Measurements from ENCODE around the gene FTCD.

The FTCD gene

DNA sequence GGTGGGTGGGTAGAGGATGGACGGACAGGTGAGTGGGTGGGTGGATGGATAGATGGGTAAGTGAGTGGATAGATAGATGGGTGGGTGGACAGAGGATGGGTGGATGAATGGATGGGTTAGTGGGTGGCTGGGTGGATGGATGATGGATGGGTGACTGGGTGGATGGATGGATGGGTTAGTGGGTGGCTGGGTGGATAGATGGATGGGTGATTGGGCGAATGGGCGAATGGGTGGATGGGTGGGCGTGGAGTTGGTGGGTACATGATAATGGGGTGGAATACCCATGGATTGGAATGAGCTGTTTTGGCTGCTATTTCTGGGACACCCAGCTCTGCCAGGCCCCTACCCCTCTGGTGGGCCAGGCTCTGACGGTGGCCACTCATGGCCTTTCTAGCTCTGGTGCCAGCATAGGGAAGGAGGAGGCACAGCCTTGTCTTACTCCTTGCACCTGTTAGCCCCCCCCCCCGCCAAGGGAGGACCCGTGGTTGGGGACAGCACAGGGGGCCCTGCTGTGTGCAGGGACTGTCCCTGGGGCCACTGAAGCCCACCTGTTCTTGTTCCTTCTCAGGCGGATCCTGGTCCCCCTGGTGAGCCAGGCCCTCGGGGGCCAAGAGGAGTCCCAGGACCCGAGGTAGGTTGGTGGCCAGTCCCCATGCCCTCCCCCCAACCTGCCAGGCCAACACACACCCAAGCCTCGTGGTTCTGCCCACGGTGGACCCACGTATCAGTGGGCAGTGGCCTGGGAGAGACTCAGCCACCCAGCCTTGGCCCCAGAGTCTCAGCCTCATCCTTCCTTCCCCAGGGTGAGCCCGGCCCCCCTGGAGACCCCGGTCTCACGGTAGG, 31.1 kb downstream of the FTCD start:
- DNase-seq (ENCODE audit: low spot score): no peak

DNA sequence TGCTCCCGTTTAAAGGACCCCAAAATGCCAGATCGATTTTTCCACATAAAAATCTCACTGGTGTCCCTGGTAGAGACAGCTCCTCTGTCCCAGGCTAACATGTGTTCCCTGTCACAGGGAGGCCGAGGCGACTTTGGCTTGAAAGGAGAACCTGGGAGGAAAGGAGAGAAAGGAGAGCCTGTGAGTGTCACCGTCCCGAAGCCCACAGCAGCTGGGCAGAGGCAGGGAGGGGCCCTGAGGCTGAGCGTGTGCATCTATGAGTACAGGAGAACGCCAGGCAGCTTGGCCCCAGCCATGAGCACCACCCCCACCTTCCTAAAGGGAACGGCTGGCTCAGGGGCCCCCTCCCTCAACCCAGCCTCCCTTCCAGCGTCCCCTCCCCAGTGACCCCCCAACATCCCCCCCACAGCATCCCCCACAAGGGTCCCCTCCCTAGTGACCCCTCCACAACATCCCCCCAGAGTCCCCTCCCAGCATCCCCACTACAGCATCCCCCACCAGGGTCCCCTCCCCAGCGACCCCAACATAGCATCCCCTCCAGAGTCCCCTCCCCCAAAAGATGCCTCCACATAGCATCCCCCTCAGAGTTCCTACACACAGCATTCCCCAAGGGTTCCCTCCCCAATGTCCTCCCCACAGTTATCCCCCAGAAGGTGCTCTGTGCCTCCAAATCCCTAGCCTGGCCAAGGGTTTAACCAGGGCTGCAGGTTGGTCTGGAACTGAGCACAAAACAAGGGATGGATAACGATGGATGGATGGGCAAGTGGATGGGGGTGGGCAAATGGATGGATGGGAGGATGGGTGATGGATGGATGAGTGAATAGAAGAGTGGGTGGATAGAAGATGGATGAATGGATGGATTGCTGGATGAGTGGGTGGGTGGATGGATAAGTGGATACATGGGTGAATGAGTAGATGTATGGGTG, 32.4 kb downstream of the FTCD start:
- DNase-seq (ENCODE audit: low spot score): no peak

DNA sequence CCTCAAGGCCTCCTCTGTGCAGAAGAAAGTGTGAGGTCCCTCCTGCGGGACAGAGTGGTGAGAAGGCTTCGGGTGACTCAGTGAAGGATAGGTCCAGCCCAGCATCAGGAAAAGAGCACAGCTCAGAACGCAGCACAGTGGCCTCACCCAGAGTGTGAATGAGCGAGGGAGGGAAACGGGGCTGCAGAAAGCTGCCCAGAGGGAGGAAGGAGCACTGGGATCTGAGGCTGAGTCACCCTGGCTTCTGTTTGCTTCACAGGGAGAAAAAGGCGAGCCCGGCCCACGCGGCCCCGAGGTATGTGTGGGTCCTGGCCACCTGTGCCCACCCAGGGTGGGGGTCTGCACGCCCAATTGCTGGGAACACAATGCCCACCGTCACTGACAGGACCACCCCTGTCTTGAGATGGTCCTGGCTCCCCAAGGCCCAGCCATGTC, 33.1 kb downstream of the FTCD start:
- DNase-seq (ENCODE audit: low spot score): peak; percentile 92

DNA sequence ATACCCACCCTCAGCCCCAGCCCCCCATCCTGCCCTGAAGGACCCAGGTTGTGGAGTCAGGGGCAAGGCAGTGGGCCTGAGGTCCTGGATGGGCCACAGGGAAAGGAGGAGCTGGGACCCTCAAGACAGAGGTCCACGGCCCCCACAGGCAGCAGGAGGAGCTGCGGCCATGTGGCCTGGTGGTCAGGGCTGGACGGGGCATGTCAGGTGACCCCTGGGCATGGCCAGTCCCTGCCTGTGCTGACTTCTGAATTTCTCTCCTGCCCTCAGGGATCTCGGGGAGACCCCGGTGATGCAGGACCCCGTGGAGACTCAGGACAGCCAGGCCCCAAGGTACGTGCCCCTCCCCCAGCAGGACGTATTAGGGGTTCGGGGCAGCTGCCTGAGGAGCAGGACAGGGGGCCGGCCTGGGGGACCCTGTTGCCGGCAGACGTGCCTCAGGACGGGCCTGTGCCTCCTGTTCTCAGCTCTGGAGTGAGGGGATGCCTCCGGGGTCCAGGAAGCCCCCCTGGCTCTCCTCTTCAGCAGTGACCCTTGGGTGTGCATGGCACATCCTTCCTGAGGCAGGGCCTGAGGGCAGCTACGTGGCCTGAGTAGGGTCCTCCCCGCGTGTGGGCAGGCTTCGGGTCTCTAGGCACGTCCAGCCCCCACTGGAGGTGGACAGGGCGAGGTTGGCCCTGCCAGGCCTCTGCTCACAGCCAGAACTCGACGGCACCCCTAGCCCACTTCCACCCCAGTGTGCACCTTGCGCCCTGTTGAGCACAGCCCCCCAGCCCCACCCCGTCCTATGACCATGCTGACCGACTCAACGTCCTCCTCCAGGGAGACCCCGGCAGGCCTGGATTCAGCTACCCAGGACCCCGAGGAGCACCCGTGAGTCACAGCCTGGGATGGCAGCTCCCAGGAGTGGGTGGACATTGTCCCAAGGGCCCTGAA, 33.8 kb downstream of the FTCD start:
- no peak for DNase-seq (ENCODE audit: low spot score)

DNA sequence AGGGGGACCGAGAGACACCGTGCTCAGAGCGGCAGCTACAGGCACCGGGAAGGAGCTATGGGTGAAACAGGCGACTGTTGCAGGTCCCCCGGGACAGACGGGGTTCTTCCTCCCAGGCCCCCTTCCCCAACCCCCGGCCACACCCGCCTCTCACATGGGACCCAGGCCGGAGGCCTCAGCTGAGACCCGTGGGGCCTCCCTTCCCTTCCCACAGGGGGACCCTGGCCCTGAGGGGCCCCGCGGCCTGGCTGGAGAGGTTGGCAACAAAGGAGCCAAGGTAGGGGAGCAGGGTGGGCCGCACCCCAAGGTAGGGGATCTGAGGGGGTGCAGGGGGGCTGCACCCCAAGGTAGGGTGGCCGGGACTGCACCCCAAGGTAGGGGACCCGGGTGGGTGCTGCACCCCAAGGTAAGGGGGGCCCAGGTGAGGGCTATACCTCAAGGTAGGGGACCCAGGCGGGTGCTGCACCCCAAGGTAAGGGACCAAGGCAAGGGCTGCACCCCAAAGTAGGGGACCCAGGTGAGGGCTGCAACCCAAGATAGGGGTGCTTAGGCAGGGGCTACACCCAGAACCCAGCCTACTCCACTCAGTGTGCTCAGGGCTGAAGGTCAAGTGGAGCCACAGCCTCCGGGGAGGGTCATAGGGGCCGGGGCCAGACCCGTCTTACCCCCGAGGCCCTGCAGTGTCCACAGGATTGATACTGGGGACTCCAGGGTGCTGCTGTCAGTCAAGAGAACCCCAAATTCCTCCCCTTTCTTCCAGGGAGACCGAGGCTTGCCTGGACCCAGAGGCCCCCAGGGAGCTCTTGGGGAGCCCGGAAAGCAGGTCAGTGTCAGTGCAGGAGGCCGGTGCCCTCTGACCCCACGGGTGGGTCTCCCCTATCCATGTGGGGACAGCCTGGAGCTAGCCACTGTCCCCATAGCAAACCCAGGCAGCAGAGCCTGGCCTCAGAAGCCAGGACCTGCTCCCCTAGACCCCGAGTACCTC, 34.8 kb downstream of the FTCD start:
- DNase-seq (ENCODE audit: low spot score): no peak

DNA sequence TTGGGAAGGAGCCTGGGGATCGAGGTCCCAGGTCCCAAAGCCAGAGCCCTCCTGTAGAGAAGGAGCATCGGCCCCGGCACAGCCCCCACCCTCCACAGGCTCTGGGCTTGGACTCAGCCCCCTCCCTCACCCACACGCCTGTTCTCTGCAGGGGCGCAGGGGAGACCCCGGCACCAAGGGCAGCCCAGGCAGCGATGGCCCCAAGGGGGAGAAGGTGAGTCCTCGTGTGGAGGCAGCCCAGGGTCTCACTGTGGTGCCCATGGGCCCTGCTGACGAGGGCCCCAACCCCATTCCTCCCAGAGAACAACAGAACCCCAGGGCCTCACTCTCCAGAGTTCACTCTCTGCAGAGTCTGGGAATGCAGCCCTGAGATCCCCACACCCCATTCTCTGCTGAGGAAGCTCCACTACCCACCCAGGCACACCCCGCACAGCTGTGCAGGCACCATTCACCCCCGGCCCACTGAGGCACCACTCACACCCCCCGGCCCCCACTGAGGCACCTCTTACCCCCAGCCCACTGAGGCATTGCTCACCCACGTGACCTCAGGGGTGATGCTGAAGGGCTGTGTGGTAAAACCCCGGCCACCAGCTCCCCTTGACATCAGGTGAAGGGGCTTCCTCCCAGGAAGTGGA, 35.6 kb downstream of the FTCD start:
- no peak for DNase-seq (ENCODE audit: low spot score)

DNA sequence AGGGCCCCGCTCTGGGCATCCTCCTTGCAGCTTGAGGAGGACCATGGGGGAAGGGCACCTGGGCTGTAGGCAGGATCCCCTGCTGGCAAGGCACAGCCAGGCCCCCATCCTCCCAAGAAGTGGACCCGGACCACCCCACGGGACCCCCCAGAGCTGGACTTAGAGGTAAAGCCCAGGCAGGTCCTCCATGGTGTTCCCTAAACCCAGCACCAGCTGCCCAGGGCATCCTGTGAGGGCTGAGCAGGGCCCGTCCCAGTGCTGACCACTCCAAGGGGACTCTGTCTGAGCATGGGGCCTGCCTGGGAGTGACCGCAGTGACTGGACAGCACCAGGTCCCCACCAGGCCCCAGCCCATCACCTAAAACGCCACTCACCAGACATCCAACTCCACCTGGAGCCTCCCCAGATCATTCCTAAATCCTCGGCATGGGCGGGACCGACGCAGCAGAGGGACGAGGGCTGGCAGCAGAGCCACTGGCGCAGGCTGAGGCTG, 36.2 kb downstream of the FTCD start:
- DNase-seq (ENCODE audit: low spot score): no peak

DNA sequence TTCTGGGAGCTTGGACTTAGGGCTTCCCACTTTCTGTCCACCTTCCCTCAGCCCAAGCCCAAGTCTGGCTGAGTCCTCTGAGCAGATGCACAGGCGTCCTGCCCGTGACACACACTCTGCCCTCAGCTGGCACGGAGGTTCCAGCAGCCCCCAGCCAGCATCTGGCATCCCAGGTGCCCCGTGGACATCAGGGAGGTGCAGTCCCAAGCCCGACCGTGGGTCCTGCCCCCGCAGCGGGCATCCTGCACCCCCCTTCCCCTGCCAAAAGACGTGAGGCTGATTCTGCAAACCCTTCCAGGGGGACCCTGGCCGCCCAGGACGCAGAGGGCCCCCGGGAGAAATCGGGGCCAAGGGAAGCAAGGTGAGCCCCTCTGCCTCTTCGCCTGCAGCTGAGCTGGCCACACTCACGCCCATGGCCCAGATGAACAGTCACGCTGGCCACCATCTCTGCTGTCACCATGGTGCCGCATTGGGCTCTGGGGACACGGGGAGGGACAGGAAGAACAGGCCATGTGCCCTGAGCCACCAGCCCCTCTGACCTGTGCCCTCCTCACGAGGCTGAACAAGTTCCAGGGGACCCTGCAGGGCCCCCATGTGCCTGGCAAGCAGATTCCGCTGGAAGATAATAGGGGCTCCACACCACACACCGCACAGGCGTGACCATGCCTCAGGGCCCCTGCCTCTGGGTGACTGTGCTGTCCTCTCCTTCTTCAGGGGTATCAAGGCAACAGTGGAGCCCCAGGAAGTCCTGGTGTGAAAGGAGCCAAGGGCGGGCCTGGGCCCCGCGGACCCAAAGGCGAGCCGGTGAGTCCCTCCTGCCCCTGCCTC, 36.8 kb downstream of the FTCD start:
- no peak for DNase-seq (ENCODE audit: low spot score)

DNA sequence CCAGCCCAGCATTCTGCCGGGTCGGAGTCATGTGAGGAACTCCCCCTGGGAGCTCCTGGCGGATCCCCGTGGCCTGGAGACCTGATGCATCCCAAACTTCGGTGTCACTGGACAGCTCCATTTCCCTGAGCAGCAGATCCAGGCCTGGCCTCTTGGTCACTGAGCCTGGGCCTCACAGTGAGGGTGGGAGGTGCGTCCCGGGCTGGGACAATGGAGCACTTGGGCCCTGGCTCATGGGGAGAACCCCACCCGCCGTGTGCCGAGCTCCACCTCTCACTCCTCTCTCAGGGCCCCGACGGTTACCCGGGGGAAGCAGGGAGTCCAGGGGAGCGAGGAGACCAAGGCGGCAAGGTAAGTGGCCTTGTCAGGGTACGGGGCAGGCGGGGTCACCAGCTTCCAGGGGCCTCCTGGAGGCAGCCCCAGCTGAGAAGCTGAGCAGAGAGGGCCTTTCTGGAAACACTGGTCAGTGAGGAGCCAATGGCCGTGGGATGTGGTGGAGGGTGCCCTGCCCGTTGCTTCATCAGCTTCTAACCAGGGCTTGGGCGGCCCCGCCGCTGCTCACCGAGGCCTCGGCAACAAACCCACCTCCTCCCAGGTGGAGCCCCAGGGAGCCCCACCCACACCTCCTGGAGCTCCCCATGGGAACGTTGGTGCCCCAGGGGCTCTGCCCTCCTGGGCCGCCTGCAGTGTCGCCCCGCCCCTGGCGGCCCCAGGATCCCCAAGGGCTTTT, 37.6 kb downstream of the FTCD start:
- no peak for DNase-seq (ENCODE audit: low spot score)

DNA sequence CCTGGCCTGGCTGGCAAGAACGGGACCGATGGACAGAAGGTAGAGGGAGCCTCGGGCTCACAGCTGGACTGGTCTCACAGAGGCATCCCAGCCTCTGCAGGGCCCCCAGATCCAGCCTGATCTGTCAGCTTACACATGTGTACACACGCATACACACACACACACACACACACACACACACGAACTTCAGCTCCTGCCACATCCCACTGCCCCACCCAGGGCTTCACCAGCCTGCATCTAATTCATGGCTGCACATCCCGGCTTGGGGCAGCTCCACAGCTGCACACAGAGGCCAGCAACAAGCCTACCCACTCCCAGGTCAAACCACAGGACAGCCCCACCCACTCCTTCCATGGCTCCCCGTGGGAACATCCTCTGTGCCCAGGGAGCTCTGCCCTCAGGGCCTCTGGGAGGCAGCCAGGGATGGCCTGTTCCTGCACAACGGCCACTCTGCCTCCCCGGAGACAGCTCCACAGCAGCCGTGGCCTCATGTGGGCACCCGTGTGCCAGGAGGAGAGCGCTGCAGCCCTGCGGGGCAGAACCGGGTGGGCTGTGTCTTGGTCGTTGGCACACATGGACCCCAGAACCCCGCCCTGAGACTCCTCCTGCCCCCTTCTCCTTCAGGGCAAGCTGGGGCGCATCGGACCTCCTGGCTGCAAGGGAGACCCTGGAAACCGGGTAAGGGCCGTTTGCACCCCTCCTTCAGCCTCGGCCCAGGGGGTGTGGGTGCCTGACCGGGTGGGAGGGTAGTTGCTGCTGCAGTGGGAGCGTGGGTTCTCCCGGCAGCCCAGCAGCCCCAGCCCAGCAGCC, 38.4 kb downstream of the FTCD start:
- DNase-seq (ENCODE audit: low spot score): no peak

DNA sequence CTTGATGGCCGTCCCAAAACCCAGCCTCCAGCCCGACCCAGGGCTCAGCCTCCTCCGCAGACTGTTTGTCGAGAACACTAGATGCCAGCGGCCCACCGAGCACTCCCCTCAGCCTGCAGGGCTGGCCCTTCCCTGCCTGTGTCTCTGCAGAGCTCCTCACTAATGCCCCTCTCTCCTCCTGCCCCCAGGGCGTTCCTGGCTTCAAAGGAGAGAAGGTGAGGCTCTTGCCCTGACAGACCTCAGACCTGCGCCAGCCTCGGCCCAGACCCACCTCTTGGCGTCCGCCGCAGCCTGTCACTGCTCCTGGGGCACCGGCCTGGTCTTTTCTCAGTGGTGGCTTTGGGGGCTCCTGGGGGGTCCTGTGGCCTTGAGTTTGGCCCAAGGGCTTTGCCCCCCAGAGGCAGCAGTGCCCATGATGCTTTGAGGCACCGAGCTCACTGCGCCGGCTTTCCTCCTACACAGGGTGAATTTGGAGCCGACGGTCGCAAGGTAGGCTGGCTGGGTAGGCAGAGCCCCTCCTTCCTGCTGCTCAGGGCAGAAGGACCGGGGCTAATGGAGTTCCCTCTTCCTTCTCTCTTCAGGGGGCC, 39.1 kb downstream of the FTCD start:
- no peak for DNase-seq (ENCODE audit: low spot score)

DNA sequence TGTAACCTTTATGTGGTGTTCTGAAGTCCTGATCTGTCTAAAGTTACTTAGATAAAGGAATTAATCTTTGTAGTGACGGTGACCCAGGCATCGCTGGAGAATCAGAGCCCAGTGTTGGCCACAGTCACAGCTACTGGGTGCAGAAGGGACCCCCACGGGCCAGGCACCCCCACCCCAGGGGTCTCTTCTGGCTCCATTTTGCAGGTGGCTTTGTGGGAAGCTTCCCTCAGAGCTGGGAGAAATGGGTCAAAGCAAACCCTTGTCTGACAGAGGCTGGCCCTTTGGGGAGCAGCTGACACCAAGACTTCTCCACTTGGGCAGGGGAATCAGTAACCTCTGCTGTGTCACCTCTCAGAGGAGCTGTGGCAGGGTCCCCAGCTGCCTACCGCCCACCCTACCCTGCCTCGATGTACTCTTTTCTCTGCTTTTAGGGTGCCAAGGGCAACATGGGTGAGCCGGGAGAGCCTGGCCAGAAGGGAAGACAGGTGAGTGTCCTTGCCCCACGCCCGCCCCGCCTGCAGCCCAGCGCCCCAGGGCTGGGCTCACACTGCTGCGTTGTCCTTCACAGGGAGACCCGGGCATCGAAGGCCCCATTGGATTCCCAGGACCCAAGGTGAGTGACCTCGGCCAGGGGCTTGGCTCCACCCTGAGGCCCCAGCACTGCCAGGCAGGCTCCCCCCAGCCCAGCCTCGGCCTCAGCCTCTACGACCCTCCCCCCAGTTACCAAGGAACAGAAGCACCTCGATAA, 39.8 kb downstream of the FTCD start:
- no peak for DNase-seq (ENCODE audit: low spot score)

DNA sequence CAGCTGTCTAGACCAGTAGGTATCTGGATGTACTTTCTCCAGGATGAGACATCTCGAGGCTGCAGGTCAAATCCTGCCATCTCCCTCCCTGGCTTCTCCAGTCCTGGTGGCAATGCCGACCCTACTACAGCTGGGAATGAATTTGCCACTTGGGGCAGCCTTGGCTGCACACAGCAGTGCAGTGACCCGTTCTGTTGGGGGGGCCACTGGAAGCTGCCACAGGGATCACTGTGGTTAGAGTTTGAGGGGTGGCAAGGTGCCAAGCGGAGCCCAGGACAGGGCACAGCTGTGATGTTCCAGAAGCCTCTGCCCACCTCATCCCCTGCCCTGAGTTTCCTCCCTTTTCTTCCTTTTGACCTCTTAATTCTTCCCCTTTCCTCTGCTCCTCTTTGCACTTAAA, 40.4 kb downstream of the FTCD start:
- DNase-seq (ENCODE audit: low spot score): no peak

DNA sequence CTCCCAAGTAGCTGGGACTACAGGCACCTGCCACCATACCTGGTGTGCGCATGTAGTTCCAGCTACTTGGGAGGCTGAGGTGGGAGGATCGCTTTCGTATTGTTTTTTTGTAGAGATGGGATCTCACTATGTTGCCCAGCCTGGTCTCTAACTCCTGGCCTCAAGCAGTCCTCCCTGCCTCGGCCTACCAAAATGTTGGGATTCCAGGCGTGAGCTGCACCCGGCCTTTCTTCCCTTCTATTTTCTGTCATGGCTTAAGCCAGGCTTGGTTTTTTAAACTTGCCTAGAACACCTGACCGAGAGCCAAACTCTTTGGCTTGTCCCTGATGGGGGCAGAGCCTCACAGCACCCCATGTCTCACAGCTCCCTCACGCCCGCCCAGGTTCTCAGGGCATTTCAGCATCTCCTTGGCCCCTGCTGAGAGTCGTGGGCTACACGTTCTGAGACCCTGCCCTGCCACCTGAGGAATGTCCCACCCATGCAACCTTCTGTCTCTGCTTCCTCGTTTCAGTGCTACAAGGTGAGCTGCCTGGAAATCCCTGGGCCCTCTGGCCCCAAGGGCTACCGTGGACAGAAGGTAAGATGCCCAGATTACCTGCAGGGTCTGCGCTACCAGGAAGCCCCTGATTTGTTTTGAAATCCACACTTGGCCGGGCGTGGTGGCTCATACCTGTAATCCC, 41.7 kb downstream of the FTCD start:
- DNase-seq (ENCODE audit: low spot score): no peak

DNA sequence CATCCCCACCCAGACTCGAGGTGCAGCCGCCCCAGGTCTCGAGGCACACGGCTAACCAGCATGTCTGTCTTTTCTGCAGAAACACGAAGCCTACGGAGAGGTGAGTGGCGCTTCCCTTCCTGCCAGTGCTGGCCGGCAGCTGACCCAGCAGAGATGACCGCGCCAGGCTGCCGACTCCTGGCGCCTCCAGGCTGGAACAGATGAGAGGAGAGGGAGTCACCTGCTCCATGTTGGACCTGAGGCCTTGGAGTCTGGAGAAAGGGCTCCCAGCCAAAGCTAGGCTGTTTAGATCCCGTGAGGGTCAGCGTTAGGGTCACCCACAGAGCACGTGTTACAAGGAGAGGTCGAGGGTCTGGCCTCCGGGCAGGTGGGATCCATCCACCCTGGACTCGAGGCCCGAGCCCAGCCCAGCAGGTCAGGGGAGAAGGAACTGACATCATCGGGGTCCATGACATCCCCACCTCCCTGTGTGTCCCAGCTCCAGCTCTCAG, 42.6 kb downstream of the FTCD start:
- no peak for DNase-seq (ENCODE audit: low spot score)
